Uterus (tissue), 4 donors: ENCODE data around the gene ODAM. TPM values are rescaled to one million over a fixed set of nuclear protein-coding genes. Genes with fewer than 3 reads are reported as not detected.

Source experiments
- DNase-seq, 2 donors: peaks; one replicate each; pipeline ENCODE4 v3.0.0-alpha.2; 2019 to 2020
- H3K27ac ChIP-seq, 2 donors: fragments of 200-600 bp; sonication (generic); 1 replicate in 1 of 2; 2 replicates in 1 of 2; pipeline ENCODE4 v1.5.1; 2016 to 2018
- H3K27me3 ChIP-seq, 2 donors: fragments of 200-600 bp; sonication (generic); one replicate each; pipeline ENCODE4 v1.5.1; 2018 to 2019; ENCODE audit warnings: control low read depth in 1 of 2
- H3K36me3 ChIP-seq, 2 donors: fragments of 200-600 bp; sonication (generic); one replicate each; pipeline ENCODE4 v1.5.1; 2019; ENCODE audit warnings: control low read depth in 1 of 2
- H3K4me1 ChIP-seq, 2 donors: fragments of 200-600 bp; sonication (generic); one replicate each; pipeline ENCODE4 v1.5.1; 2018 to 2019; ENCODE audit warnings: control low read depth in 1 of 2
- H3K4me3 ChIP-seq, 2 donors: fragments of 200-600 bp; sonication (generic); 1 replicate in 1 of 2; 2 replicates in 1 of 2; pipeline ENCODE4 v1.5.1; 2018 to 2019; ENCODE audit warnings: mild to moderate bottlenecking in 1 of 2
- H3K9me3 ChIP-seq, 2 donors: fragments of 200-600 bp; sonication (generic); one replicate each; pipeline ENCODE4 v1.5.1; 2019; ENCODE audit warnings: control low read depth in 1 of 2
- POLR2A ChIP-seq, 2 donors: fragments of 450-650 bp; IDR thresholded peaks; one replicate each; pipeline ENCODE4 v1.6.1; 2016; ENCODE audit warnings: antibody characterized with exemption in 2 of 2, mild to moderate bottlenecking in 1 of 2, moderate library complexity in 1 of 2
- intact Hi-C: fragments of 100-400 bp; cut with DNase I; formaldehyde crosslinking; loops from one replicate; pipeline ENCODE4 v1.15.1; 2023; ENCODE audit warnings: low total_unique reads
- total RNA-seq, 4 donors: library from RNA; depleted of rRNA in 3 of 4; stranded (reverse); fragments of >200 nt in 3 of 4; gene quantifications; one replicate each; pipeline versions ENCODE4 v1.1.0 to v1.2.4, GENCODE V29; 2014 to 2023
- TF ChIP-seq, protein P1 (sequence below), 4 experiments: fragments of 200-600 bp in 2 of 4; fragments of 450-650 bp in 2 of 4; sonication (generic) in 2 of 4; IDR thresholded peaks; one replicate each; pipeline ENCODE4 v1.5.1; 2016 to 2019; ENCODE audit warnings: antibody characterized with exemption in 4 of 4, mild to moderate bottlenecking in 2 of 4, moderate library complexity in 1 of 4
- donor health status: DM: yes; HTN: yes; CAD: no.

ODAM gene
- total RNA-seq, 4 donors from 2014 or later = 0.35 TPM; not detected in 3

DNA sequence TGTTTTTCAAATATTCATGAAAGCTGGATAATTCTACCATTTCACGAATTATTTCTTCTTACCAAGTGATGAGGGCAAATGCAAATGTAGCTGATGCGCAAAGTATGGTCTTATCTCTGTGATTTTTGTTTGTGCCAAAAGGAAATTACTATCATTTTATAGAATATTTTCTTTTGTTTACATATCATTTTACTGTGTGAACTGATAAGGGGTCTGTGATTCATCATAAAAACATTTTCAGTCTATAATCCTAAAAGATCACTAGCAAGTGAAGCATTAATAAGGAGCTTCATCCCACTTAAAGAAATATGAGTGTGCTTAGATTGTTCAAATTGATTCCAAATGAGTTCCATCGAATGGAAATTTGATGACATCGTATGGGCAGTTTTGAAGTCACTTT, 47.6 kb downstream of the ODAM start:
- Histone ChIP-seq H3K27ac (no peak overlapping the region), H3K27me3 (no peaks in the 10 kb centered on the region), H3K36me3 (no peaks in the 10 kb centered on the region), H3K4me1 (no peaks in the 10 kb centered on the region), H3K9me3 (no peaks in the 10 kb centered on the region), H3K4me3 (no peak overlapping the region)
- no peak for TF ChIP-seq POLR2A (IDR thresholded peaks at IDR 0.05)
- TF ChIP-seq, protein P1, sequence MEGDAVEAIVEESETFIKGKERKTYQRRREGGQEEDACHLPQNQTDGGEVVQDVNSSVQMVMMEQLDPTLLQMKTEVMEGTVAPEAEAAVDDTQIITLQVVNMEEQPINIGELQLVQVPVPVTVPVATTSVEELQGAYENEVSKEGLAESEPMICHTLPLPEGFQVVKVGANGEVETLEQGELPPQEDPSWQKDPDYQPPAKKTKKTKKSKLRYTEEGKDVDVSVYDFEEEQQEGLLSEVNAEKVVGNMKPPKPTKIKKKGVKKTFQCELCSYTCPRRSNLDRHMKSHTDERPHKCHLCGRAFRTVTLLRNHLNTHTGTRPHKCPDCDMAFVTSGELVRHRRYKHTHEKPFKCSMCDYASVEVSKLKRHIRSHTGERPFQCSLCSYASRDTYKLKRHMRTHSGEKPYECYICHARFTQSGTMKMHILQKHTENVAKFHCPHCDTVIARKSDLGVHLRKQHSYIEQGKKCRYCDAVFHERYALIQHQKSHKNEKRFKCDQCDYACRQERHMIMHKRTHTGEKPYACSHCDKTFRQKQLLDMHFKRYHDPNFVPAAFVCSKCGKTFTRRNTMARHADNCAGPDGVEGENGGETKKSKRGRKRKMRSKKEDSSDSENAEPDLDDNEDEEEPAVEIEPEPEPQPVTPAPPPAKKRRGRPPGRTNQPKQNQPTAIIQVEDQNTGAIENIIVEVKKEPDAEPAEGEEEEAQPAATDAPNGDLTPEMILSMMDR (IDR thresholded peaks at IDR 0.05) = no peak
- DNase-seq = no peak
- intact Hi-C loops = no loop called here

DNA sequence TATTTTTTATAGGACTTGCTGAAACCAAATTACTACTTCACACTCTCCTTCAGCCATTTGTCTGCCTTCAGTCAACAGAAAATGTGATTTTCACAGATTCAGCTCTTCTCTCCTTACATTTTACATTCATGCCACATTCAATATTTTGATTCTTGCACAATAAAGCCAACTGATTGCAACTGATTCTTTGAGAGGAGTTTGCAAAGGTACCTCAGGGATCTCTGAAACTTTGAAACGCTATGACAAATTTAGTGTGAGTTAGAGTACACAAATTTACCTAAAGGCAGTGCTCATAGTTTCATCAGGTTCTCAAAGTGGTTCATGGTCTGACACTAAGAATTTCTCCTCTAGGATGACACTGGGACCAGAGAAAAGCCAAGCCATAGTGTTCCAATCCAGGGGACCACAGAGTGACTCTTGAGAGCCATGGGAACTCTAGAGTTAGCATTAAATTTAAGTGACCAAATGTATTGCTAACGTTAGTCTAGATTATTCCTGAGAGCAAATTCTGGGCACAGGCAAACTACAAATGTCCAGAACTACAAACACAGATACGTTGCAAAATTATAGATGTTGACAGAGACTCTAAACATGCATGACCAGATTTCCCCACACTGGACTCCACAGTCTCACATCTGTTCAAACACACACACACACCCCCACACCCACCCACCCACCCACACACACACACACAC, 55.9 kb downstream of the ODAM start:
- H3K4me1 ChIP-seq = no peaks in the 10 kb centered on the region
- no peaks in the 10 kb centered on the region for H3K9me3 ChIP-seq
- no peaks in the 10 kb centered on the region for H3K36me3 ChIP-seq
- intact Hi-C loops = no loop called here
- DNase-seq = no peak
- TF ChIP-seq, protein P1 (IDR thresholded peaks at IDR 0.05) = no peak
- no peak for TF ChIP-seq POLR2A (IDR thresholded peaks at IDR 0.05)
- no peak overlapping the region for H3K4me3 ChIP-seq
- H3K27me3 ChIP-seq = no peaks in the 10 kb centered on the region
- no peak overlapping the region for H3K27ac ChIP-seq

DNA sequence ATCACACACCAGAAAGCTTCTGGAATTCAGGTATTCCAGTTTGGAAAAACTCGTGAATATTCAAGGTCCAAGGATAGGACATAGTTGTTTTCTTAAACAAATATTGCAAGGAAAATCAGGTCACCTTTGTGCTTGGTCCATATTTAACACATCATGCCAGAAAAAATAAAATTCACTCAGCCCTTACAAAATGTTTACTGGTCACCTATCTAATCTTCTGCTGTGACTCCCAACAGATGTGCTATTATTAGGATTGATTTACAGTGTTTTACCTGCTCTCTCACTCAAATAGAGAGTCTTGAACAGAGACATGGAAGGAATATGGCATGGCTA, 56.4 kb downstream of the ODAM start:
- H3K9me3 ChIP-seq = no peaks in the 10 kb centered on the region
- H3K4me3 ChIP-seq = no peak overlapping the region
- H3K36me3 ChIP-seq = no peaks in the 10 kb centered on the region
- intact Hi-C loops = no loop called here
- no peak for DNase-seq
- no peaks in the 10 kb centered on the region for H3K27me3 ChIP-seq
- TF ChIP-seq, protein P1 (IDR thresholded peaks at IDR 0.05) = no peak
- TF ChIP-seq POLR2A (IDR thresholded peaks at IDR 0.05) = no peak
- no peaks in the 10 kb centered on the region for H3K4me1 ChIP-seq
- H3K27ac ChIP-seq = no peak overlapping the region

Other genes with a start within 250 kb of the ODAM start
- gene CSN2, start 230.0 kb upstream of the ODAM start, total RNA-seq = not detected
- gene STATH, start 199.8 kb upstream of the ODAM start, total RNA-seq = not detected
- gene HTN3, start 167.3 kb upstream of the ODAM start, total RNA-seq = not detected
- gene HTN1, start 145.3 kb upstream of the ODAM start, total RNA-seq = not detected
- gene PRR27, start 41.5 kb upstream of the ODAM start, total RNA-seq = not detected
- not detected for gene FDCSP, start 30.4 kb downstream of the ODAM start, total RNA-seq
- gene CSN3, start 46.9 kb downstream of the ODAM start, total RNA-seq = not detected
- under 1 TPM in 1 of 4 donors, not detected in 3; 0.28 TPM for gene CABS1, start 139.3 kb downstream of the ODAM start, total RNA-seq
- gene SMR3A, start 165.0 kb downstream of the ODAM start, total RNA-seq = not detected
- gene SMR3B, start 187.4 kb downstream of the ODAM start, total RNA-seq = not detected
- gene OPRPN, start 202.2 kb downstream of the ODAM start, total RNA-seq = not detected